Upper lobe of left lung (tissue), 6 donors: Measurements from ENCODE around the gene MACROD2. TPM values are rescaled to one million over a fixed set of nuclear protein-coding genes. Genes with fewer than 3 reads are reported as not detected.

ENCODE experiments used
- ATAC-seq, 2 donors: fragments of 200-7000 bp; cut with Tn5 transposase; one replicate each; pipeline ENCODE4 v1.9.1; 2022; ENCODE audit warnings: mild to moderate bottlenecking in 2 of 2, moderate library complexity in 2 of 2; ENCODE audit not compliant: low FRiP score in 2 of 2
- DNase-seq, 2 donors: peaks; one replicate each; pipeline ENCODE4 v3.0.0-alpha.2; 2019 to 2020
- H3K27ac ChIP-seq, 4 donors: fragments of 200-600 bp; sonication (generic); one replicate each; pipeline ENCODE4 v1.5.1; 2016 to 2019
- H3K27me3 ChIP-seq, 4 donors: fragments of 200-600 bp; sonication (generic); one replicate each; pipeline ENCODE4 v1.5.1; 2017 to 2019
- H3K36me3 ChIP-seq, 4 donors: fragments of 200-600 bp; sonication (generic); one replicate each; pipeline ENCODE4 v1.5.1; 2016 to 2019
- H3K4me1 ChIP-seq, 4 donors: fragments of 200-600 bp; sonication (generic); one replicate each; pipeline ENCODE4 v1.5.1; 2018 to 2019
- H3K4me3 ChIP-seq, 4 donors: fragments of 200-600 bp; sonication (generic); one replicate each; pipeline ENCODE4 v1.5.1; 2017 to 2019; ENCODE audit warnings: mild to moderate bottlenecking in 2 of 4, moderate library complexity in 1 of 4
- H3K9me3 ChIP-seq, 4 donors: fragments of 200-600 bp; sonication (generic); one replicate each; pipeline ENCODE4 v1.5.1; 2018 to 2019
- CTCF ChIP-seq, 6 experiments: fragments of 450-650 bp in 4 of 6; fragments of 200-600 bp in 2 of 6; sonication (generic) in 2 of 6; IDR thresholded peaks; one replicate each; pipeline ENCODE4 v1.5.1; 2016 to 2019; ENCODE audit warnings: antibody characterized with exemption in 6 of 6
- EP300 ChIP-seq, 4 donors: sonication (generic); formaldehyde crosslinking; IDR thresholded peaks; one replicate each; pipeline ENCODE4 v1.5.1; 2017; ENCODE audit warnings: antibody characterized with exemption in 4 of 4, control low read depth in 2 of 4
- POLR2A ChIP-seq, 4 donors: fragments of 450-650 bp; IDR thresholded peaks; one replicate each; pipeline ENCODE4 v1.5.1; 2016 to 2017; ENCODE audit warnings: antibody characterized with exemption in 4 of 4, mild to moderate bottlenecking in 2 of 4
- POLR2AphosphoS5 ChIP-seq, 2 donors: sonication (generic); formaldehyde crosslinking; IDR thresholded peaks; one replicate each; pipeline ENCODE4 v1.5.1; 2017; ENCODE audit warnings: antibody characterized with exemption in 2 of 2
- WGBS, 2 donors: methylation state at CpG; one replicate each; pipeline ENCODE4 v1.1.5; 2017 to 2018; 5-methylcytosine and 5-hydroxymethylcytosine counted together
- total RNA-seq, 6 donors: library from RNA; depleted of rRNA in 4 of 6; stranded (reverse); fragments of >200 nt in 4 of 6; gene quantifications; one replicate each; pipeline versions ENCODE4 v1.1.0 to v1.2.1, GENCODE V29; 2016 to 2021
- donor health status: DM: no; HTN: no; CAD: no; lungs with moderate emphysema.
- donor health status: DM: no; HTN: yes; CAD: no; lungs with severe emphysema.

MACROD2 gene
- total RNA-seq, 6 donors from 2014 or later, result 20.7 to 84.3 (median 36.3) TPM

GRCh38 chr20:15342991-15343523 lies 1347.7 kb downstream of the MACROD2 start:
- DNase-seq (no peak), ATAC-seq (peak in 1 of 2 donors; percentile 73)
- no peaks in the 10 kb centered on the region for H3K9me3 ChIP-seq
- no peaks in the 10 kb centered on the region for H3K36me3 ChIP-seq
- 76 to 85% methylated on average over 3 of the region's 3 CpGs for WGBS, 2 donors
- TF ChIP-seq POLR2AphosphoS5 (IDR thresholded peaks at IDR 0.05) (no peak), POLR2A (IDR thresholded peaks at IDR 0.05) (no peak), EP300 (IDR thresholded peaks at IDR 0.05) (no peak), CTCF (IDR thresholded peaks at IDR 0.05) (no peak)
- no peak overlapping the region for H3K27ac ChIP-seq
- no peaks in the 10 kb centered on the region for H3K27me3 ChIP-seq
- H3K4me3 ChIP-seq, result no peak overlapping the region
- H3K4me1 ChIP-seq, result no peaks in the 10 kb centered on the region

GRCh38 chr20:15345287-15345686 lies 1350.0 kb downstream of the MACROD2 start:
- no peak overlapping the region for H3K4me3 ChIP-seq
- no peaks in the 10 kb centered on the region for H3K4me1 ChIP-seq
- no peak overlapping the region for H3K27ac ChIP-seq
- H3K27me3 ChIP-seq, result no peaks in the 10 kb centered on the region
- DNase-seq (no peak), ATAC-seq (no peak)
- H3K9me3 ChIP-seq, result no peaks in the 10 kb centered on the region
- TF ChIP-seq CTCF (IDR thresholded peaks at IDR 0.05) (no peak), EP300 (IDR thresholded peaks at IDR 0.05) (no peak), POLR2AphosphoS5 (IDR thresholded peaks at IDR 0.05) (no peak), POLR2A (IDR thresholded peaks at IDR 0.05) (no peak)
- WGBS, 2 donors, result 94 to 100% methylated on average over 2 of the region's 2 CpGs
- H3K36me3 ChIP-seq, result no peaks in the 10 kb centered on the region

DNA sequence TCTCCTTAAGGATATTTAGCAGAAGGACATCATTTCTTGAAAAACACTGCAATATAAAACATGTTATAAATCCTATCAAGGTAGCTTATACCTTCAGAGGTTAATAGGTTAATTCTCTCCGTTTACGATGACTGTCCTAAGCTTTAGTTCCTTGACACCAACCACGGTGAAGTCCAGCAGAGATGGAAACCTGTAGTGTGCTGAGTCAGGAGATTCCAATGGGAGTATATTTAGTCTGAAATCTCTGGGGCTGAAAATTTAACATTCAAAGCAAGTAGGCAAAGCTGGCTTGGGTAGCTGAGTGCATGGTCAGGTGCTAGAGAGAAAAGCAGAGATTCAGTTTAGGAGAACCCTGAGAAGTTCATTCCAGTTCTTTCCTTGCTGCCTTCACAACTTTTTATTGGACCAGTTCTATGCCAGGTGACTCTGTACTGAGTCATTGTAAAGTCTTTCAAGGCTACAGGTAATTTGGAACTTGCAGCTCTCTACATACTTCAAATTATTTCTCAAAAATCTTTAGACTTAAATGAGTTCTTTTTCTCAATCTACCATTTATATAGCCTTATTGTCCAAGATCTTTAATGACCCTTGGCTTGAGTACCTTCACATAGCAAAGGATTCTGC lies 1351.5 kb downstream of the MACROD2 start:
- no peak for ATAC-seq
- WGBS, 2 donors, result 75 to 88% methylated on average over 3 of the region's 3 CpGs
- H3K4me3 ChIP-seq, result no peak overlapping the region

GRCh38 chr20:15359056-15359455 lies 1363.7 kb downstream of the MACROD2 start:
- H3K36me3 ChIP-seq, result no peaks in the 10 kb centered on the region
- H3K27ac ChIP-seq, result no peak overlapping the region
- ATAC-seq (no peak), DNase-seq (no peak)
- no peaks in the 10 kb centered on the region for H3K9me3 ChIP-seq
- H3K4me1 ChIP-seq, result no peaks in the 10 kb centered on the region
- TF ChIP-seq CTCF (IDR thresholded peaks at IDR 0.05) (no peak), POLR2A (IDR thresholded peaks at IDR 0.05) (no peak), POLR2AphosphoS5 (IDR thresholded peaks at IDR 0.05) (no peak), EP300 (IDR thresholded peaks at IDR 0.05) (no peak)
- no peaks in the 10 kb centered on the region for H3K27me3 ChIP-seq
- WGBS, 2 donors, result 82 to 84% methylated on average over 2 of the region's 2 CpGs
- H3K4me3 ChIP-seq, result no peak overlapping the region

More for the DNA sequence above, 1351.5 kb downstream of the MACROD2 start:
- DNase-seq, result no peak
- Histone ChIP-seq H3K36me3 (no peaks in the 10 kb centered on the region), H3K27me3 (no peaks in the 10 kb centered on the region), H3K9me3 (no peaks in the 10 kb centered on the region), H3K27ac (no peak overlapping the region), H3K4me1 (no peaks in the 10 kb centered on the region)
- no peak for TF ChIP-seq CTCF (IDR thresholded peaks at IDR 0.05)
- no peak for TF ChIP-seq POLR2A (IDR thresholded peaks at IDR 0.05)
- no peak for TF ChIP-seq EP300 (IDR thresholded peaks at IDR 0.05)
- TF ChIP-seq POLR2AphosphoS5 (IDR thresholded peaks at IDR 0.05), result no peak

DNA sequence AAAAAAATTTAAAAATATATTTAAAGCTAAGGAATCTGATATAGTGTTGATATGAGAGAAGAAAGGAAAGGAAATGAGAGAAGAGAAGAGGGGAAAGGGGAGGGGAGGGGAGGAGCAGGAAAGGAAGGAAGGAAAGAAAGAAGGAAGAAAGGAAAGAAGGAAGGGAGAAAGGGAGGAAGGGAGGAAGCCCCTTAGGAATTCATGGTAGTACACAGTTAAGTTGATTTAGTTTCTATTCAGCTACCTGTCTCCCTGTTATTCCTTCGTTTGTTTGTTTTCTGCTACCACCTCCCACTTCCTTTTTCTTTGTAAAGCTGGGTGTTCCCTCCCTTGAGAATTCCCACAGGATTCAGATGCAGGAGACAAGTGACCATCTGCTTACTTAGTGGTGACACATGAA lies 1367.5 kb downstream of the MACROD2 start:
- H3K9me3 ChIP-seq, result no peaks in the 10 kb centered on the region
- no peaks in the 10 kb centered on the region for H3K36me3 ChIP-seq
- no peak overlapping the region for H3K27ac ChIP-seq
- TF ChIP-seq POLR2A (IDR thresholded peaks at IDR 0.05) (no peak), POLR2AphosphoS5 (IDR thresholded peaks at IDR 0.05) (no peak), EP300 (IDR thresholded peaks at IDR 0.05) (no peak), CTCF (IDR thresholded peaks at IDR 0.05) (no peak)
- DNase-seq (no peak), ATAC-seq (no peak)
- no peak overlapping the region for H3K4me3 ChIP-seq
- H3K27me3 ChIP-seq, result no peaks in the 10 kb centered on the region
- 32 to 48% methylated on average over 1 of the region's 1 CpG for WGBS, 2 donors
- H3K4me1 ChIP-seq, result no peaks in the 10 kb centered on the region
